ENCODE results near the gene AEBP1.
A peak's percentile ranks its signal among the peaks of the same experiment; 100 is the strongest.
"Not testable (repeated sequence)": the region's sequence is repeated elsewhere in the genome, so short reads cannot be mapped to it uniquely, and the experiment has no call there.

Gene AEBP1

DNA sequence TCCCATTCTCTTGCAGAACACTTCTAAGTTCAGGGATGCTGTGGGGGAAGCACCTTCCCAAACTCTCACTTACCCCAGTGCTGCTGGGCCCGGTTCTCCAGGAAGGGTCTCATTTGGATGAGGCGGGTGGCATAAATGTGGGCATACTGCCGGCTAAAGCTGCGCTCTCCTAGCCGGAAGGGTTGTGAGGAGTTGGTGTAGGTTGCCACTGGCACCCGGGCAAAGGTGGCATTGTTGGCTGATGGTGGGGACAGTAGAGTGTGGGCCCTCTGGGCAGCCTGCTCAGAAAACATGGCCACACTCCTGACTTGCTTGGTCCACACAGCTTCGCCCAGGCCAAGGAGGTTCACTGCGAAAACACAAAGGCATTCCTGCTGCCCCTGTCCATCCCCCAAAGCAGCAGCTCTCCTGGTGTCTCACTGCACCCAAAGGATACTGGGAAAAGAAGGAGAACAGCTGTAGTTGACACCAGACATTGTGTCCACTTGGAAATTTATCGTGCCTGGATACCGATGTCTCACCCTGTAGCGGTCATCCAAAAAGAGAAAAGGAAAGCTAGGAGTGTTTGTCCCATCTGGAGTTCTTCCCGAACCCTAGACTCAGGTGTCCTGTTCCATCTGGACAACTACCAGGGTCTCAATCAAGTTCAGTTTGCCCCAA is 17.7 kb downstream of the AEBP1 start:
- no peak for DNase-seq

DNA sequence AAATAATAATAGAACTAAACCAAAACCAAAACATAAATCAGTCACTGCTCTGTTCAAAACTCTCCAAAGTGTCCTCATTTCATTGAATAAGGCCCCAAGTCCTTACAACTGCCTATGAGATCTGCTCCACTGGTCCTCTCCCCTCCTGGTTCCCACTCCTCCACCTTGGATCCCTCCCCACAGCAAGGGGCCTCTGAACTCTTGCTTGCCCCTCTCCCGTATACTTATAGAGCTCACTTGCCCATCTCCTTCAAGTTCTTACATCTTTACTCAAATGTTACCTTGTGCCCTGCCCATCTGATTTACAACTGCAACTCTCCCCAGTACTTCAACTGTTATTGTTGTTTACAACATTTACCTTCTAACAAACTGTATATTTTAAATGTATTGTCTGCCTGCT is 18.4 kb downstream of the AEBP1 start:
- DNase-seq = peak; percentile 32 to 38

DNA sequence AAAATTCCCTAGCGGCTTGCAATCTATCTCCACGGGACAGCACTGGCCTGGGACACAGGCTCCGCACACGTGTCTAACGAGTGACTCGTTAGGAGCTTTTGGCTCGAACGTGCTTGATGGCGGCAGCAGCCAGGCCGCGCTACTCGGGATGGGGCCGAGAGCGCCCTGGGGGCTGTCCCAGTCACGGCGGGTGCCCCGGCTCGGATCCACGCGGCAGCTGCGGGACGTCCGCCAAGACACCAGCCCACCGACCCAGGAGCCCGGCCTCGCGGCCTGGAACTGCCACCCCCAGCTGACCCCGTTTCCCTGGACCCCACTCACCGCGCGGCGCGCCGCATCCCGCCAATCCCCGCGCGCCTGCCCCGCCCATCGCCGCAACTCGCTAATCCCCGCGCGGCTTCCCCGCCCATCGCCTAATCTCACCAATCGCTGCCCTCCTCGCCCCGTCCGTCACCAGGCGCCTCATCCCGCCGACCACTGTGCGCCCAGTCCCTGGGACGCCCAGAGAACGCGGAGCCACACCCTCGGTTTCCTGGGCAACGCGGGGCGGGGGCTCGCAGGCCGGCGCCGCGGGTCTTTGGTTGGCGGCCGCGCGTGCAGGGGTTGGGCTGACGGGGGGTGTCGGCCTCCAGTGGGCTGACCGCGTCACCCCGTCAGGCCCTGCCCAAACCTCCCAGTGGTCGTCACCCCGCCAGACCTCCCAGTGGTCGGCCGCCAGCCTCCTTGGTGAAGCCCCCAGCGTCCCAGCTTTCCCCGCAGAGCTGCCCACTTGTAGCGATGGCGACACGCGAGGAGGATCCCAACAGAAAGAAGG is 19.3 kb downstream of the AEBP1 start, which contains the start of gene POLD2:
POLD2 (minus strand) TSS at position 359 of the 814 bp plus-strand sequence. CDS start 1,495 bp downstream, outside the sequence.
- peak; percentile 98 to 99 for DNase-seq

DNA sequence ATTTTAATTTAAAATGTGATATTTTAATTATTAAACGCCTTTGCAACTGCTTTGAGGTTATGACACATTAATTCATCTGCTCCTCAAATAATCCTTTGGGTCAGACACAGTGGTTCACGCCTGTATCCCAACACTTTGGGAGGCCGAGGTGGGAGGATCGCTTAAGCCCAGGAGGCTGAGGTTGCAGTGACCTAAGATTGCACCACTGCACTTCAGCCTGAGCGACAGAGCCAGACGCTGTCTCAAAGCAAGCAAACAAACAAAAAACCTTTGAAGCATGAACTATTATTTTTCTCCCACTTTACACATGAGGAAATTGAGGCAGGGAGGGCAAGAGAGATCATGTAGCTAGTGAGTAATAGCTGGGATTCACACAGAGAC is 20.7 kb downstream of the AEBP1 start:
- DNase-seq = no peak

DNA sequence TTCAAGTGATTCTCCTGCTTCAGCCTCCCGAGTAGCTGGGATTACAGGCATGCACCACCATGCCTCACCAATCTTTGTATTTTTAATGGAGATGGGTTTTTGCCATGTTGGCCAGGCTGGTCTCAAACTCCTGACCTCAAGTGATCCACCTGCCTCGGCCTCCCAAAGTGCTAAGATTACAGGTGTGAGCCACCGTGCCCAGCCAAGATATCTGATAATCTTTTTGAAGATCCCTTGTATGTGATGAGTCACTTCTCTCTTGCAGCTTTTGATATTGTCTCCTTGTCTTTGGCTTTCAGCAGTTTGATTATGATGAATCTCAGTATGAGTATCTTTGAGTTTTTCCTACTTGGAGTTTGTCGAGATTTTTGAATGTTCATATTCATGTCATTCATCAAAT is 22.4 kb downstream of the AEBP1 start:
- DNase-seq = not testable (repeated sequence)

DNA sequence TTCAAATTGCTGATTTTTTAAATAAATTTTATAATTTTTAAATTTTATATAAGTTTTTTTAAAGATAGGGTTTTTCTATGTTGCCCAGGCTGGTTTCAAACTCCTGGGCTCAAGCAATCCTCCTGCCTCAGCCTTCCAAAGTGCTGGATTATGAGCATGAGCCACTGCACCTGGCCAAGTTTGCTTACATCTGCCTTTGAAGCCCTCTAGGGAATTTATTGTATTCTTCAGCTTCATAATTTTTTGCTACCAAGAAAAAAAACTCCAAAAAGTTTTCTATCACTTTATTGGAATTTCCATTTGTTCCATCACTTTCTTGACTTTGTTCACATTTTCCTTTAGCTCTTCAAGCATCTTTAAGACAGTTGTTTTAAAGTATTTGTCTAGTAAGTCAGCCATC is 23.0 kb downstream of the AEBP1 start:
- DNase-seq = no peak

DNA sequence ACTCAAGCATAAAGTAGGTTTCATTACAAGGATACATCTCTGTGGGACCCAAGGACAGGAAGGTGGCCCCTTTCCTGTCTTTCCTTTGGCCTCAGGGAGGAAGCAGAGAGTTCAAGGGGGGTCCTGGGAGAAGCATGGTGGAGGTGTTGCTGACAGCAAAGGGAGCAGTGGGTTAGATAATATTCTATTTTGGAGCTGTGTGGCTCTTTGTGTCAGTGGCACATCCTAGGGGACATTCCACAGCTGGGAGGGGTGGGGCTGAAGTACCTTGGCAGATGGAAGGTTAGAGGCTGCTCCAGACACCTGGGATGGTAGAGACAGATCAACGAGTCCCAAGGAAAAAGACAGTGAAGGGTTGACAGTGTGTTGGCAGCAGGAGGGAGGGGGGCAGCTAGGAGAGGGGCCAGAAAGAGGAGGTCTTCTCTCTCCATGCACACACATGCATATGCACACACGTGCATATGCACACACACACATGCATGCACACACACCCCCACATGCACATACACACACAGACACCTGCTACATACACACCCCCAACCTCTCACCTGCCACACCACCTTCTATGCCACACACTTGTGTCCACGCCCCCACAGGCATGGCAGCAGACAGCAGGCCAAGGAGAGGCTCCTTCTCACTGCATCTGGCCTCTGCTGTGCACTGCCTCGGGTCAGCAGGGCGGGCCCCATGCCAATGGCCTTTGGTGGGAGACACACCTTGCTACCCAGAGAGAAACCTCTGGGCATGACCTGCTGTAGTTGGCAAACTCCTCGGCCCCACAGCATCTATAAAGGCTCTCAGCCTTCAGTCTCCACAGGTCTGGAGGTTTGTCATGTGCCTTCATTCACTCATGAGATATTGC is 24.8 kb downstream of the AEBP1 start:
- DNase-seq = no peak

DNA sequence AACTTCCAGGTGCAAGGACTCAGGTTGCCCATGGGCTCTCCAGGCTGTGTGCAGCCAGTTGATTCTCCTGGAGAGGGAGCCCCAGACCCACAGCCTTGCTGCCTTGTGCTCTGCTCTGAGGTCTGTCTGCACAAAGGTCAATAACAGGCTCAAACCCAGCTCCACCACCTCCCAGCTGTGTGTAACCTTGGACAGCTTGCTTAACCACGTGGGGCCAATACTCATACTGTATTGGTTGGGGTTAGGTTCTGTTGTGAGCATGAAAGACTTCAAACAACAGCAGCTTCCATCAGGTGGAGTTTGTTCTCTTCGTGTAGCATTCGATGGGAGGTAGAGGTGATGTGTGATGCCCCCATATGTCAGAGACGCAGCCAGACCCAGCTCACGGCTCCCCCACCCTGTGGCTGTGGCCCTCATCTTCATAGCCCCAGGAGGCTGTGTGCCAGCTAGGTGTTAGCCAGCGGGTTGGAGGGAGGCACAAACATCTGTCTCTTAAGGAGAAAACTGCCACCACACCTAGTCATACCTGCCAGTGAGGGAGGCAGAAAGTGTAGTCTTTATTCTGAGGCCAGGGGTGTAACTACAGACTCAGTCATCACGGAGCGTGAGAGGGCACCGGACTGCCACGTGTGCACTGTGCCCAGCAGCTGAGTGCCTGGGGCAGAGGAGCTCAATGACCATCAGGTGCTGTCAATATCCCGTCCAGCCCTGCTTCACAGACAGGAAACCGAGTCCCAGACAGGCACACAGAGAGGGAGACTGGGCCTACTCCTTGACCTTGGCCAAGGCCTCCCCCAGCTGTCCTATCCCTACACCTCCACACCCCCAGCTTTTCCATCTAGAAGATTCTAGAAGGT is 27.3 kb downstream of the AEBP1 start:
- DNase-seq = peak in 1 of 2 experiments; percentile 8

DNA sequence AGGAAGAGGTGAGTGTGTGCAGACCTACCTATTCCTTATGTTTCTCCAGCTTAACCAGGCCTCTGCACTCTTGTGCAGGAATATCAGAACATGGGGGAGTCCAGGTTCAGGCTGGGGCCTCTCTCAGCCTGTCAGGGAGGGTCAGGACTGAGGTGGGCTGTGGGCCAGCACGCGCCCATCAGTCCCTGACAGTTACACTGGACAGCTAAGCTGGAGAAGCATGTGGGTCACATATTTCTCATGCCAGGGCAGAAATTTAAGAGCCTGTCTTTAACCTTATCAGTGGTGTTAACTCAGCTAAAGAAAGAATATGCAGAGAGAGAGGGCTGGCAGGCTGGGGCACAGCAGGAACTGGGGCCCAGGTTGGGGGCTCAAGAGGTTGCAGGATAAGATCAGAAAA is 27.9 kb downstream of the AEBP1 start:
- no peak for DNase-seq

DNA sequence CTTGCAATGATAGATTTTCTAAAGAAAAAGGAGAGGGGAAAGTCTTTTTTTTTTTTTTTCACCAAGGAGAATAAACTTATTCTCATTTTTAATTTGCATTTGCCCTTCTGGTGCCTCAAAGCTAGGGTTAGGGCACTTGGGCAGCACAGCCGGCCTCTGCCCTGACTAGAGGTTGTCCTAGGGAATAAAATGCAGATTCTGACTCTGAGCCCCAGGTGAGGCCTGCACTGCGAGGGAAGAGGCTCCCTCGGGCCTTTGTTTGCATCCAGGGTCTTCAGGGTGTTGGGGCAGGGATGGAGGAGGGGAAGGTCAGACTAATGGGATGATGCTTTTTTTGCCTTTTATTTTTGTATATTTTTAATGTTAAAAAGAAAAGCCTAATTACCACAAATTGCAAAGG is 29.1 kb downstream of the AEBP1 start:
- no peak for DNase-seq

DNA sequence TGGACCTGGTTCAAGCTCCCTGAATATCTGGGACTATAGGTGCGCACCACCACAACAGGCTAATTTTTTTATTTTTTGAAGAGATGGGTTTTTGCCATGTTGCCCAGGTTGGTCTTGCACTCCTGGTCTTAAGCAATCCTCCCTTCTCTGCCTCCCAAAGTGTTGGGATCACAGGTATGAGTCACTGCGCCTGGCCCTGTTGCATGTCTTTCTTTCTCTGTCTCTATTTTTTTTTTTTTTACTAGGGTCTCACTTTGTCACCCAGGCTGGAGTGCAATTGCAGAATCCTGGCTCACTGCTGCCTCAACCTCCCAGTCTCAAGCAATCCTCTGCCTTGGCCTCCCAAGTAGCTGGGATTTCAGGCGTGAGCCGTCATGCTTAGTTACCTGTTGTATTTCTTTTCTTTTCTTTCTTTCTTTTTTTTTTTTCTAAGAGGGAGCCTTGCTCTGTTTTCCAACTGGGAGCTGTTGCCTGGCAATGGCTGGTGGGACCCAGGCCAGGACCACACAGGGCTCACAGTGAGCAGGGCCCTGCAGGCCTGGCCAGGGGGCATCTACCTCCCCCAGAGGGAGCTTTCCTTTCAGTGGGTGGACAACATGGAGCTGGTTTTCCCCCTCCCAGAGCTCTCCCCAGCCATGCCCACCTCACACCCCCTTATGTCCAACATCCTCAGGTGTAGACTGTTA is 30.9 kb downstream of the AEBP1 start:
- no peak for DNase-seq

DNA sequence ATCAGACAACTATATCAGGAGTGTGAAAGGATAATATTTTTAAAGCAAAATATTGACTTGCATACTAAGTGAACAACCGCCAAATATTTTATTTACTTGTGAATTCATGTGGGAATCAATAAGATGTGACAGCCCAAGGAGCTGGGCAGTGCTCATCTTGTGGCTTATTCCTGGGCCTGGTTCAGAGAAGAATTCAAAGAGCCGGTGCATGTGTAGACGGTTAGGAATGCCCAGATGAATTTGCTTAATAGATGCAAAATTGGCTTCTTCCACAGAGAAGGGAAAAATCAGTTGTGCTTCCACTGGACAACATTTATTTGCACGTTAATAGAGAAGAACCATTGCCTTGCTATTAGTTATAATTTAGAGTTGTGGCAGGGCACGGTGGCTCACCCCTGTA is 32.6 kb downstream of the AEBP1 start:
- no peak for DNase-seq

DNA sequence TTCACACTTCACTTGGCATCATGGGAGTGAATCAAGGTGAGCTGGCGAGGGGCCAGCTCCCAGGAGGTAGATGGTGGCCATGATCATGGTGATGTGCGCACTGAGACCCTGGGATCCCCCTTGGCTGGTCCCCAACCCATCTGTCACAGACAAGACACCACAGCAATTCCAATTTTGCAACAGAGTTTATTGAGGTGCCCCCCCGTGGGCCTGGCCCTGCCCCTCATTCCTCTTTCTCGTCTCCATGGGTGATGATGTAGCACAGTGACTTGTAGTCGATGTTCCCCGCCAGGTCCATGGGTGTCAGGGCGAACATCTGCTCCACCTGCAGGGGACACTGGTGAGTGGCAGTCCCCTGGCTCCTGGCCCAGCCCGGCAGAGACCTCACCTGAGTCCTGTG is 34.6 kb downstream of the AEBP1 start:
- DNase-seq = no peak

DNA sequence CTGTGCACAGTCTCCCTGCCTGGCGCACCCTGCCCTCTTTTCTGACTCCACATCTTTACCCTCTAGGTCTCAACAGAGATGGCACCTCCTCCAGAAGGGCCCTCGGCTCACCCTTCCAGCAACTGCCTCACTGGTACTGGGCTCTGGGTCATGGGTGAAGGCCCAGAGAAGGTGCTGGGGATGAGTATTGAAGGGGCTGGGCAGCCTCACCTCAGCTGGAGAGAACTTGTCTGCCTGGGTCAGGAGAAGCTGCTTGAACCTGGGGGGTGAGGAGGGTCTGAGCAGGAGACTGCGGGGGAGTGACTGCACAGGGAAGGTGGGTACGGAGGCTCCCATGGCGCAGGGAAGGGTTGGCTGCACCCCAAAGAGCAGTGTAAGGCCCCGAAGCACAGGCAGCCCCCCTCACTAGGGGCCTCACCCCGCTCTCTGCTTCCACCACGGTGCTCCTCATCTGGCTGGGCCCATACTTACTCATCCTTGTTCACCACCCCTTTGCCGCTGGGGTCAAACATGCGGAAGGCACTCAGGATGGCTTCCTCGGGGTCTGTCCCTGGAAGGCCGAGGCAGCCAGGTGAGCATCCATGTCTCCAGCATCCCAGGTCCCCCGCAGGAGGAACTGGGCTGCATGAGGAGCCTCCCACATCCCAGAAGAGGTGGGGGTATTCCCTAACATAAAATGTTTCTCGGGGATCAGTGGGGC is 35.3 kb downstream of the AEBP1 start:
- DNase-seq = no peak

DNA sequence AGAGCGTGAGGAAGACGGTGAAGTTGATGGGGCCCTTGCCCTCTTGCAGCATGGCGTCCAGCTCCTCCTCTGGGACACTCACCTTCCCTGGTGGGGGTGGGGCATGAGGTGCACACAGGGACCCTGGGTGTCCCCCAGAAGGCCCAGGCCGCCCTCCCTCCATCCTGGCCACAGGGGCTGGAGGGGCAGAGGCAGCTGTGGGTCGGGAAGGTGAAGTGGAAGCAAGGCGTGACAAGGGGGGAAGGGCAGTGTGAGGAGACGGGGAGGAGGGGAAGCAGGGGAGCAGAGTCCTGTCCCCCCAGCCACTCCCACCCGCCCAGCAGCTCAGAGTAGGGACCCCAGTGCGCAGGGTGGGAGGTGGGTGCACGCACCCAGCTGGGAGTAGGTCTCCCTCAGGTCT is 36.2 kb downstream of the AEBP1 start:
- DNase-seq = no peak

DNA sequence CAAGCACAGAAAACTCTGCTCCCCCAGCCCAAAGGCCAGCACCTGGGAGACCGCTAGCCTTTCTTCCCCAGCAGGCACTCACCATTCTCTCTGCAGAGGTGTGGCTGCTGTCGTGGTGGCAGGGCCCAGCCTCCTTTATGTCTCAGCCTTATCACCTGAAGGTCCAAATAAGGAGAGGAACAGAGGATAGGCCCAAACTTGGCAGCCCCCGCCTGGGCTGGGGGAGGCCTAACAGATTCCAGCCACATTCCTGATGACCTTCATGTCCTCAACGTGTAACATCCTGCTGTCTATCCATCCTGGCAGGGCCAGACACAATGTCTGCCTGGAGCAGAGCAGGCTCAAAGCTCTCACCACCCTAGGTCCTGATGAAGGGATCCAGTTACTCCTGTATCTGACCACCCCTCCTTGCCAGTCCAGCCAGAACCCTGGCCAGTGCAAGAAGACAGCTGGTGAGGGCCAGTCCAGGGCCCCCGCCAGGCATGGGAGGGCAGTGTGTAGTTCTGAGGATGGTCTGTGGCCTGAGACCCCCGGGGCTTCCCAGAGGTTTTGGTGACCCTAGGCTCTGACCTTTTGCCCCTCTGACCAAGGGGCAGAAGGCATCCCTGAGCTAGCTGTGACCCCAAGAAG is 37.2 kb downstream of the AEBP1 start, which contains the start of gene MYL7:
MYL7 (minus strand) TSS at position 112 of the 630 bp plus-strand sequence; CDS start at position 85, 27 bp downstream.
- no peak for DNase-seq

DNA sequence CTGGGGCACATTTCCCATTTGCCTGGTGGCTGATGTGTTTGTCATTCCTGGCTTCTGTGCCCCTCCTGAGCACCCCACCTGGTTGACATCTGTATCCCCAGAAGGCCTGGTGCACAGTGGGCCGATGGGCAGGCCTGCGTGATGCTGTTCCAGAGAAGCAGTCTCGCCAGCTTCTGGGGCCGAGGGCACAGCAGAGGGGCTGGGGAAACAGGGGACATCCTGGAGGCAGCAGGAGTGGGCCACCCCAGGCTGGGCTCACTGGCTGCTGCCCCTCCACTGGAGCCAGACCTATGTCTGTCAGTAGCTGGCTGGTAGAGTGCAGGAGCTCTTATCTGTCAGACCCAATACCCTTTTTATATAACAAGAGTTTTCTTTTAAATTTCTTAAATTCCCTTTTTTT is 37.9 kb downstream of the AEBP1 start:
- DNase-seq = no peak

DNA sequence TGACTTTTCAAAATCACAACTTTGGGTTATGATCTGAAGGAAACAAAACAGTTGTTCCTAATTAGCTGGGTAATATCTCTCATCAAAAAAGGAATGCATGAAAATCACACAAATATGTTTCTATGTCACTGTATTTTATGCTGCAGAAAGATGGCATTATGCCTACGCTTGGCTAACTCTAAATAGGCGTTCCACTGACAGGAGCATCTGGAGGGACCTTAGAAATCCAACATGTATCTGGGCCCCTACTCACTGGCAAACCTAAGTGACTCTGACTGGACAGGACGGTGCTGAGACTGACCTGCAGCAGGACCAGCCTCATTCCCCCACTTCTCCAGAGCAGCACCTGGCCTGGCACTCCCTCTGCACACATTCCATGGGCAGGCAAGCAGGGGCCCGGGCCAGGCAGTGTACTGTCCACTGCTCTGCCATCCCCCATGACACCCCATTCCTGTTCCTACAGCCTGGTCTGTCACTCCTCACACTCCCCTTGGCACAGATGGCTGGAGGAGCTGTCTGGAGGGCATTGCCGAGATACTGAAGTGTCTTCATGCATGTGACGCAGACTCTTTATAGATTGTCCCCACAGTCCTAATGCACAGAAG is 39.6 kb downstream of the AEBP1 start:
- no peak for DNase-seq

DNA sequence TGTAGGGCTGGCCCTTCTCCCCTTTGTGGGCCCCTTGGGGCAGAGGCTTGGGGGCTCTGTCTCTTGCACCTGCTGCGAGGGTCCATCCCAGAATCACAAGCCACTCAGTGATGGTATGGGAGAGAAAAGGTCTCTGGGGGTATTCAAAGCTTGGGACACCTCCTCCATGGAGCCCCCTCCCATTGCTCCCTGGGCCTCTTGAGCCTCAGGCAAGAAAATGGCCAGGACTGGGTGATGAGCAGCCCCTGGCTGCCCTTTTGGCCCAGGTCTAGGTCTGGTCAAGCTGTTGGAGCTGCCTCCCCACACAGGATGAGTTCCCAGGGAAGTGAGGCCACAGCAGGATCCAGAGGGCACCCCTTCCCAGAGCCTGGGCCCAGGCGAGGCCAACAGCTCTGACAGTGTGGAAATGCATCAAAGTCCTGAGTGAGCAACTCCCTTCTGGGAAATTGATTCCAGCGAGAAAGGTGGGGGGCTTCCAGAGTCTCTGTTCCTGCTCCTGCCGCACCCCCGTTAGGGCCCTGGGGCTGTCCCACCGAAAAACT is 40.4 kb downstream of the AEBP1 start:
- no peak for DNase-seq

DNA sequence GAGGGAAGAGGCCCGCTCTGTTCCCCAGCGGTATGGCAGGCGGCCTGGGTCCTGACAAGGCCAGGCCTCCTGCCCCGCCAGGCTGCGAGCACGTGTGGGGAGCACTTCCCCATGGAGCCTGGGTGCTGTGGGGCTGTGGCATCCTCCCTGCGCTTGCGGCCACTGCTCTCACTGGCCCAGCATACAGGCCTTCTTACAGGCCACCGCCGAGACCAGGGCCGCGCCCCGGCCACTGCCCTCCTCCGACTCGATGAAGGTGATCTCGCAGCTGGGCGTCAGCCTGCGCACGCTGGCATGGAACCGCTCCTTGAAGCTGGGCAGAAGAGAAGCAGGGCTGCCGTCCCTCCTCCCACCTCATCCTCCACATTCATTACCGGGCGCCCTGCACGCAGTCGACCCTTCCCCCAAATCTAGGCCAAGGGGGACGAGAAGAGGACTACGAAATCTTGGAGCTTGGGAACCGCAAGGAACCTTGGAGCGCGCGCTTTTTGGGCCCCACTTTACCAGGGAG is 40.9 kb downstream of the AEBP1 start:
- DNase-seq = no peak
